GM18858 (cell line): ENCODE data around the gene KDM5A.
"Not testable (repeated sequence)": the region's sequence is repeated elsewhere in the genome, so short reads cannot be mapped to it uniquely, and the experiment has no call there.

Experiments used
- ATAC-seq: cut with Tn5 transposase; IDR thresholded peaks from one replicate; pipeline ENCODE4 v1.9.1; 2021; ENCODE audit not compliant: unreplicated experiment

KDM5A gene

DNA sequence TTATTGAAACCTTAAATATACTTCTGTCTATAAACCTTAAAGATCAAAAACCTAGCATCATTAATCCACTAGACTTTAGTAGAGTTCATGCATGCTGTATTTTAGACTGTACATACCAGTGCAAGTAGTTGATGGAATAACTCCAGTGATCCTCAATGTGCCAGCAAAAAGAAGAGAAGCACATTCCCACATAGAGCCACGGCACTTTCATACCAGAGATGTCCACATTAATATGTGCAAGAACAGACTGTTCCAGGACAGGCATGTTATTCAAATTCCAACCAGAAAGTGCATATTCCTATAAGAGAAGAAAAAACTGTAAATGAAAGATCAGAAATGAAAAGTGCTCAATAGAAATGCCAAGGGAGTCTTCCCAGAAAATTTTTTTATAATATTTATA, 55.0 kb downstream of the KDM5A start:
- no peak for ATAC-seq

DNA sequence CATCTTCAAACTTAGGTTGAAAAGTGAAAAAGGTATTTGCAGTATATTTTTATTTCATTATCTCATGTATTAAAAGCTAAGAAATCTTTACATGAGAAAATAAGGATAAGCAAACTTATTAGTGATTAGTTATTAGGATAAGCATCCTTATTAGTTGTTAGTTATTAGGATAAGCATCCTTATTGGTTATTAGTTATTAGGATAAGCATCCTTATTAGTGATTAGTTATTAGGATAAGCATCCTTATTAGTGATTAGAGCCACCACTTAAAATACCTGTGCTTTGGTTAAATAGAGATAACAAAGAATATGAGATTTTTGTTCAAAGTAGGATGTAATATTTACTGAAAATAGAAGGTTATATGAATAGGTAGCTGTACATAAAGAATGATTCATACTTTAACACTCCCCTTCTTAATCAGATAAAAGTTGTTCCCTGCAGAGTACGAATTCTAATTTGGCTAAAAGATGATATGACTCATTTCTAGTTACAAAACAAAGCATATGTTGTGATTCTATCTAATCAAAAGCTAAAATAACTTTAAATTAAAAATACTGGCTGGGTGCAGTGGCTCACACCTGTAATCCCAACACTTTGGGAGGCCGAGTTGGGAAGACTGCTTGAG, 56.4 kb downstream of the KDM5A start:
- no peak for ATAC-seq

DNA sequence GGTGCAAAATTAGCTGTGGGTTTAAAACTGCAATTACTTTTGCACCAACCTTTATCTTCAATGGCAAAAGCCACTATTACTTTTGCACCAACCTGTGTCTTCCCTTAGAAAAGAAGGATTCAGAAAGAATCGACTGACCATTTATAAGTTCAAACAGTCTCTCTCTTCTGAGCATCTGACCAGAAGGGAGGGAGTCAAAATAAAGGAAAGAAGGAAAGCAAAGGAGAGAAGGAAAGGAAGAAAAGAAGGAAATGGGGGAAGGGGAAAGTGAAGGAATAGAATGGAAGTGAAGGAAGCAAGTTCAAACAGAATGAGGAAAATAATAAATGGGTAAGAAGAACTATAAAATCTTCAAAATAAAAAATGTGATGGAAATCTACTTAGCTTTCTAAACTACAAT, 57.8 kb downstream of the KDM5A start:
- ATAC-seq, result no peak

DNA sequence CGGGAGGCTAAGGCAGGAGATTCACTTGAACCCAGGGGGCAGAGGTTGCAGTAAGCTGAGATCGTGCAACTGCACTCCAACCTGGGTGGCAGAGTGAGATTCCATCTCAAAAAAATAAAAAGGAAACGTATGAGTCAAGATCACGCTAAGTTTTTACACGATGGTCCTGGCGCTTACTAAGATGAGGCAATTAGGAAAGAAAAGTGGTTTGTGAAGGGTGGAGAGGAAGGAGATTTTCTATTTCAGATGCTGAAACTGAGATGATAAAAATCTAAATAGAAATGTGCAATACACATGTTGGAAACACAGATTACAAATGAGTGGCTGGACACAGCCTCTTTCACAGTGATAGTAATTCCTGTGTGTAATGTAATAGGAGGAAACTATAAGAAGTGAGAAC, 63.2 kb downstream of the KDM5A start:
- no peak for ATAC-seq

DNA sequence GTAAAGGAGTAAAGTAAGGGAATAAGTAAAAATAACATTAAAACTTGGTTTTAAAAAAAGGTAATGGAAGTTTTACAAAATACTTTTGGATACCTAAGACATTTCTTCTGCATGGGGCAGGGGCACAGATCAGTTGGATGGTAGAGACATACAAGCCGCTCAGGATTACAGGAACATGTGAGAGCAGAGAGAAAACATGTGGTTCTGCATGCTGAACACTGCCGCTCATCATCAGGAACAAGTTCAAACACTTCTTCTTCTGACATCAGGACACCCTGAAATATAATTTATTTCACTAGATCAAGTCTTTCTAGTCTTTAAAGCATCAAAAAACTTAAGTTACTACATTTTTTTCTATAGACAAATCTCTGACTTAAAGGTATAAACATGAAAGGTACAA, 65.6 kb downstream of the KDM5A start:
- no peak for ATAC-seq

DNA sequence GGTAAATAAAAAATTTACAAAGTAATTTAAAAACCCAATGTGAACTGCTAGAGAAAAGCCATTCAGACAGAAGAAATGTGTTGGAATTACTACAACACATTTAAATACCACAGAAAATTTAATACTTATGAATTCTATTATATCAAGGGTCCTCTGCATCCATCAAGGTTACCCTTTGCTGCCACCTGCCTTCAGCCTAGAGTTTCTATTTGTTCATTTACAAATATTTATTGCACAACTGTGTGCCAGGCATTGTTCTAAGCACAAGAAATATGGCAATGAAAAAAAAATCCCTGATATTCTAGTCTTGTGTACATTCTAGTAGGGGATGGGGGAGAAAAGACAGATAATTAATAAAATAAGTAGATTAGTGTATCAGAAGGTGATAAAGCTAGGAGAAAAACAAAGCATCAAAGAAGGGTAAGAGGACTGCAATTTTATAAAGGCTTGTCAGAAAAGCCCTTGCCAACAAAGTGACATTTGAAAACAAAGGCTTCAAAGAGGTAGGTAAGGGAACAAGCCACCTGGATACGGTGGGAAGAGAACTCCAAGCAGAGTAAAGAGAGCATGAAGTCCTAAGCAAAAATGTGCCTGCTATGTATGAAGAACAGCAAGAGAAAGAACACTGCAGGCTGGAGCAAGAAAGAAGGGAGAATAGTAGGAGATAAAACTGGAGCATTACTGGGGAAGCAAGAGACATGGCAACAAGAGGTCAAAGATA, 67.4 kb downstream of the KDM5A start:
- no peak for ATAC-seq

DNA sequence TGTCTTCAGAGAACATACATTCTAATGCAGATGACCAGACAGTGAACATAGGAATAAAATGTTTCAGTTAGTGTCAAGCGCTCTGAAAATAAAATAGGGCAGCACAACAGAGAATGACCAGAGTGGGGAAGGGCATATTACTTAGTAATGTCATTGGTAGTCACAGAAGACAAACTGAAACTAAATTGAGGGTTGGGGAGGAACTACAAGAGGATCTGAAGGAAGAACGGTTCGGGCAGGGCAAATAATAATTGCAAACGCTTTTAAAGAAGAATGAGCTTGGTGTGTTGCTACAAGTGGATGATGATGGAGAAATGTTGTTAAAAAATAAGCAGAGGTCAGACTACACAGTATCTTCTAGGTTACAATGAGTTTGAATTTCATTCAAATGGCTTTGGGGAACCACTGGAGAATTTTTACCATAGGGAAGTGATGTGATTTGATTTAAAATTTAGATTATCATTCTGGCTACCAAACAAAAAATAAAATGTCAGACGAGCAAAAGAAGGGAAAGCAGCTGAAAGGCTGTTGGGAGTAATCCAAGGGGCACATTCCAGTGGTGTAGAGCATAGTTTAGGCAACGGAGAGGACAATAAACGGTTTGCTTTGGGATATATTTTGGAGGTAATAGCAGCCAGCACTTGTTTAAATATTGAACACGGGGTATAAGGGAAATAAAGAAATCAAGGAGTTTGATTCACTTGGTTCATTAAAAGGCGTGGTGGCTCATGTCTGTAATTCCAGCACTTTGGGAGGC, 70.2 kb downstream of the KDM5A start:
- ATAC-seq, result no peak

DNA sequence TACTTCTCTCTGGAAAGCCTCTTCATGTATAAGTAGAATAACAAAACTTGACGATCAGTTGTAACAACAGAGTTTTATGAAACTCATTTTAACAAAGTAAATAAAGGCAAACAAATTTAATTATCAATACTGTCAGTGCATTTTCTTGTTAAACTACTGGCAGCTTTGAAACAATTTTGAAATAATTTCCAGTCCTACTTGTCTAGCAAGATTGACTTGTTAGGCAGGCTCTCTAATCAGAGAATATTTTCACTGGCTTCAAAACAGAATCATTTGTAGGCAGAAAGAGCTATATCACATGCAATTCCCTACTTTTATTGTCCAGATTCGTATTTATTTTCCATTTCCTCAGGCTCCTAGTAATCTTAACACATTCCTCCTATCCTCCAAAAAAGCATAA, 80.6 kb downstream of the KDM5A start:
- ATAC-seq, result no peak

DNA sequence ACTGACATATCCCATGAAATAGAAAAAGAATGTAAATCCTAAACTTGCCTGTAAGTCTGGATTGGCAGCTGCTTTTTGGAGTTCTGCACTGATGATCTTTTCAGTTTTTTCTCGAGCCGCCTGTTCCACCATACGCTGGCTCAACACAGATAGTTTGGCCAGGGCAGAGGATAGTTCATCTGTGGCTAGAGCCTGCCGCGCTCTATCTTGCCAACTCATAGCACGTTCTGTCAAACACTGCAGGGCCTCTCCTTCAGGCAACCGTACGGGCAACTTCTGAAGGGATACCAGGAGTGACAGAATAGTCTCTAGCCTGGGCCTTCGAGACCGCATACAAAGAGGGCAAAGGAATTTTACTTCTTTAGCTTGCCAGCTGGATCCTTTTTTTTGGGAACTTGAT, 81.7 kb downstream of the KDM5A start:
- no peak for ATAC-seq

DNA sequence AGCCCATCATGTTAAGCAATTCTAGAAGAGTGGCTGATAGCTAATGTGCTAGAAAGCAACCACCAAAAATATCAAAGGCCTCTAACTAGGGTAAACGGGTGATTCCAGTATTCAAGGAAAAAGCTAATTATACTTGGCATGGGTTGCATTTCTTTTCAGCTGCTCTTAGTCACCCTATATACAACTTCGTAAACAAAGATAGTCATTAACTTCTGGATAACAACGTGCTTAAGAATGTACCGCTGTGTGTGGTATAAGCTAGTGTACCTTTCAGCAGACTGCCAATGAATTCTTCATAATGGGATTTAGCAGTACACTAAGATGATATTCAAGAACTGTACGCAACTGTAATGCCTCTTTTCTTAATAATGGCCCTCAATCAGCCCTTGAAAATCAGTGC, 84.3 kb downstream of the KDM5A start:
- ATAC-seq, result no peak

DNA sequence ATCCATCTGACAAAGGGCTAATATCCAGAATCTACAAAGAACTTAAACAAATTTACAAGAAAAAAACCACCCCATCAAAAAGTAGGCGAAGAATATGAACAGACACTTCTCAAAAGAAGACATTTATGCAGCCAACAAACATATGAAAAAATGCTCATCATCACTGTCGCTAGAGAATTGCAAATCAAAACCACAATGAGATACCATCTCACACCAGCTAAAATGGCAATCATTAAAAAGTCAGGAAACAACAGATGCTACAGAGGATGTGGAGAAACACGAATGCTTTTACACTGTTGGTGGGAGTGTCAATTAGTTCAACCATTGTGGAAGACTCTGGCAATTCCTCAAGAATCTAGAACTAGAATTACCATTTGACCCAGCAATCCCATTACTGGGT, 86.4 kb downstream of the KDM5A start:
- not testable (repeated sequence) for ATAC-seq

DNA sequence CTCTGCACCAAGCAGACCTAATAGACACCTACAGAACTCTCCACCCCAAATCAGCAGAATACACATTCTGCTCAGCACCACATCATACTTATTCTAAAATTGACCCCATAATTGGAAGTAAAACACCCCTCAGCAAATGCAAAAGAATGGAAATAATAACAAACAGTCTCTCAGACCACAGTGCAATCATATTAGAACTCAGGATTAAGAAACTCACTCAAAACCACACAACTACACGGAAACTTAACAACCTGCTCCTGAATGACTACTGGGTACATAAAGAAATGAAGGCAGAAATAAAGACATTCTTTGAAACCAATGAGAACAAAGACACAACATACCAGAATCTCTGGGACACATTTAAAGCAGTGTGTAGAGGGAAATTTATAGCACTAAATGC, 89.0 kb downstream of the KDM5A start:
- ATAC-seq, result not testable (repeated sequence)

DNA sequence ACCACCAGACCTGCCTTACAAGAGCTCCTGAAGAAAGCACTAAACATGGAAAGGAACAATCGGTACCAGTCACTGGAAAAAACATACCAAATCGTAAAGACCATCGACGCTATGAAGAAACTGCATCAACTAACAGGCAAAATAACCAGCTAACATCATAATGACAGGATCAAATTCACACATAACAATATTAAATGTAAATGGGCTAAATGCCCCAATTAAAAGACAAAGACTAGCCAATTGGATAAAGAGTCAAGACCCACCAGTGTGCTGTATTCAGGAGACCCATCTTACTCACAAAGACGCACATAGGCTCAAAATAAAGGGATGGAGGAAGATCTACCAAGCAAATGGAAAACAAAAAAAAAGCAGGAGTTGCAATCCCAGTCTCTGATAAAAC, 89.6 kb downstream of the KDM5A start:
- not testable (repeated sequence) for ATAC-seq

DNA sequence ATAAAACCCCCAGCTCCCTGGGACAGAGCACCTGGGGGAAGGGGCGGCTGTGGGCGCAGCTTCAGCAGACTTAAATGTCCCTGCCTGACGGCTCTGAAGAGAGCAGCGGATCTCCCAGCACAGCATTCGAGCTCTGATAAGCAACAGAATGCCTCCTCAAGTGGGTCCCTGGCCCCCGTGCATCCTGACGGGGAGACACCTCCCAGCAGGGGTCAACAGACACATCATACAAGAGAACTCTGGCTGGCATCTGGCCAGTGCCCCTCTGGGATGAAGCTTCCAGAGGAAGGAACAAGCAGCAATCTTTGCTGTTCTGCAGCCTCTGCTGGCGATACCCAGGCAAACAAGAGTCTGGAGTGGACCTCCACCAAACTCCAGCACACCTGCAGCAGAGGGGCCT, 91.1 kb downstream of the KDM5A start:
- ATAC-seq, result not testable (repeated sequence)

DNA sequence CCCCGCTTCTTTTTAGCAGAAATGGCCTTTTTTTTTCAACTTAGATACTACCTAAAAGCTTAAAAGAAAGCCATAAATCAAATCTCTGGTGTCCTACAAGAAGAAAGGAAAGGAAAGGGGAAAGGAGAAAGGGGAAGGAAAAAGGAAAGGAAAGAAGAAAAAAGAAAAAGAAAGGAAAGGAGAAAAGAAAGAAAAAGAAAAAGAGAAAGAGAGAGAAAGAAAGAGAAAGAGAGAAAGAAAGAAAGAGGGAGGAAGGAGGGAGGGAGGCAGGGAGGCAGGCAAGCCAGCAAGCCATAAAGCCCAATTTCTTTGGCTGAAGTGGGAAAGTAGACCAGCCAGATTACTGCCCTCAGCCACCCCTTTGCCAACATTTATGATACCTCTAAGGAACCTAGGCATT, 94.0 kb downstream of the KDM5A start:
- ATAC-seq, result no peak

DNA sequence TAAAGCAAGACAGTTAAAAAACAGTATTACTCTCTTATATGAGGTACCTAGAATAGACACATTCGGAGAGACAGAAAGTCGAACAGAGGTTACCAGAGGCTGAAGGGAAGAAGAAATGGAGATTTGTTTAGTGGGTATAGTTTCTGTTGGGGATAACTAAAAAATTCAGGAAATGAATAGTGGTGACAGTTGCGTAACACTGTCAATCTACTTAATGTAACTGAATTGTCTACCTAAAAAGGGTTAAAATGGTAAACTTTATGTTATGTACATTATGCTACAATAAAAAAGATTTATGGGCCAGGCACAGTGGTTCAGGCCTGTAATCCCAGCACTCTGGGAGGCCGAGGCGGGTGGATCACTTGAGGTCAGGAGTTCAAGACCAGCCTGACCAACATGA, 95.9 kb downstream of the KDM5A start:
- ATAC-seq, result no peak

DNA sequence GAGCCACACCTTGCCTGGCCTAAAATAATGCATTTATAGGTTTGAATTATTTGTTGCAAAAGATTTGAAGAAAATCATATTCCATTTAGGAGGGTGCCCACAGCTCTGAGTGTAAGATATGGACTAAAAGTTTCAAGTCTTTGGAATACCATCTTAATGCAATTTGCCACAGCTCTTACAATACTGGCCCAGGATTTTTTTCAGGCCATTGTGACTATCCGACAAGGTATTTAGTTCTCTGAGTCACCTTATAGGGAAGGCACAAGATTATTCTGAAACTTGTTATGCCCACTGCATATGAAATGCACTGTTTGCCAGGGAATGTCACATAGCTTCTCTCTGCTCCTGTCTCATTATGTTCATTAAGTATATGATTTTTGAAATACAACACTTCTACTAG, 96.9 kb downstream of the KDM5A start:
- ATAC-seq, result no peak

DNA sequence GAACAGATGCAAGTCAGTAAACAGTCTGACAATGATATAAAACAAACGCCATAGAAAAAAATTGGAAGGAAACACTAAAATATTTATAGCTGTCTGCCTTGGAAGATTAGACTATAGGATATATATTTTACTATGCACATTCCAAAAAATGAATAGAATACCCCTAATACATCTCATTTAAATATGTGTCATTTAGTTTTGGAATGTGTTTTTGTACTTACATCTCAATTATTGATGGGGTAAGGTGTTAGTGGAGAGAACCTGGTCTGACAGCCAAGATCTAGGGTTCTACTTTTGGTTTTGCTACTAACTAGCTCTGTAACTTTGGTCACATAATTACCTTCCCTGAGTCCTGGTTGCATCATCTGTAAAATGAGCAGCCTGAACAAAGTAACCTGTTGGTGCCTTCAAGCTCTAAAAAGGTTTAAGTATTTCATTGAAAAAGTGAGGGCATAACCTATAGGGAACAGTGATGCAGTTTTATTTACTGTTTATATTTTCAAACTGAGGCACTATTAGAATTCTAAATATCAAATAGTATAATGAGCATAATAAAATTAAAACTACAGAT, 97.9 kb downstream of the KDM5A start:
- no peak for ATAC-seq

DNA sequence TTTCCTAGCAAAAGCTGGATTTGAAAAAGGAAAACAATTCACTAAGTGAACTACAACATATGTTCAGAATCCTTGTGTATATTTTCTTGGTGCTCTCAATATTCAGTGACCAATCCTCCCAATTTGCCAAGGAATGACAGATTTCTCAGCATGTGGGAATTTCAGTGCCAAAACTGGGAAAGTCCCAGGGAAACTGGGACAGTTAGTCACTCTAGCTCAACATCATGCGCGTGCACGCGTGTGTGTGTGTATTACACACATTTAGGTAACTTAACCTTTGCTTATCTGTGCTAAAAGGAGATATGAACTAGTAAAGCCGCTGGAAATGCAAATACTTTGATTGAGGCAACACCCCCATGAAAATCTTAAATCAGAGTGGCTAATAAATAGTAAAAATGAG, 100.4 kb downstream of the KDM5A start:
- no peak for ATAC-seq

DNA sequence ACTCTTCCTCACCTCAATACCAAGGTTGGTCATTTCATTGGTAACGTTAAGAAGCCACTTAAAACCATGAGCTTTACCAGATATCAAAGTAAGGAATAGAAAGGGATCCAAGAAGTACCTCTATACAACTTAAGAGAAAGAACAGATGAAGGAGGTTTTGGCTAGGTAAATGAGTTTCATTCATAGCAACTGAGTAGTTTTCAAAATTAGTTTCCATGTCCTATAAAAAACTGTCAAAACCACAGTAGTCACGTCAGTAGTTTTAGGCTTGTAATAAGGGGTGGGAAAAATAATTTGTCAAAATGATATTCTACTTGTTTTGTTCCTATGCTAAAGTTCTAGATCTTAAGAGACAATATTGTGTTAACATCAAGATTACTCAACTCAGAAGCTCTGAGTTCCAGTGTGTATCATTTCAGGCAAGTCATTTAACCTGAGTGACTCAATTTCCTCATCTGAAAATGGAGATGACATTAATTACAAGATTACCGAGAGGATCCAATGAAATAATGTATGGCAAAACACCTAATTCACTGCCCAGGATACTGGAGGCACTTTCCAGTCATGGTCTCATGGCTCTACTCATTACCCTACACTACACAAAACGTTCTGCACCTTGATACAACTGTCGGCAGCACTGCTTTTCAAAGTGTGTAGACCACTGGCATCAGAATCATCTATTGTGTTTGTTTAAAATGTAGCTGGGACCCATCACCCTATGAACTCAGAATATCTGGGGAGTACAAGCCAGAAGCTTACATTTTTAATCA, 102.4 kb downstream of the KDM5A start:
- no peak for ATAC-seq

DNA sequence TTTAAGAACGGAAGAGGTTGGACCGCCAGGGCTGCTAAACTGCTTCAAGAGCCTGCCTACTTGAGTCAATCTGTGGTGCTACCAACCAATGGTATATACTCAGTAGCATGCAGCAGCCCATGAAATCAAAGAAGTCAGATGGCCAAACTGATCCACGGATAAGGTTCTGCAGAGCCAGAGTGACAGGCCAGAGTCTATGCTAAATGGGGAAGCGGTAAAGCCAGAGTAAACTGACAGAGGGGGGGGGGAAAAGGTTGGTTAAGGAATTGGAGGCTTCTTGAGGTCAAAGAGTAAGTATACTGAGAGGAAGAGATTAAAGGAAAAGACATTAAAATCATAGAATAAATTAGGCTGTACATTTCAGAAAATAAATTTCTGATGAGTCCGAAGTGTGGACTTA, 111.1 kb downstream of the KDM5A start:
- no peak for ATAC-seq
